Measurements from ENCODE around the gene TOLLIP.
"Not testable (repeated sequence)": the region's sequence is repeated elsewhere in the genome, so short reads cannot be mapped to it uniquely, and the experiment has no call there.

DNA sequence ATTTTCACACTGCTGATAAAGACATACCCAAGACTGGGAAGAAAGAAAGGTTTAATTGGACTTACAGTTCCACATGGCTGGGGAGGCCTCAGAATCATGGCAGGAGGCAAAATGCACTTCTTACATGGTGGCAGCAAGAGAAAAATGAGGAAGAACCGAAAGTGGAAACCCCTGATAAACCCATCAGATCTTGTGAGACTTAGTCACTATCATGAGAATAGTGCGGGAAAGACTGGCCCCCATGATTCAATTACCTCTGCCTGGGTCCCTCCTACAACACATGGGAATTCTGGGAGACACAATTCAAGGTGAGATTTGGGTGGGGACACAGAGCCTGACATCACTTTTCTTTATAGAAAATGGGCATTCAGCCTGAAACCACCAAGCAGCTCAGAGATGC, 42.5 kb downstream of the TOLLIP start:
- TF ChIP-seq, protein P1, sequence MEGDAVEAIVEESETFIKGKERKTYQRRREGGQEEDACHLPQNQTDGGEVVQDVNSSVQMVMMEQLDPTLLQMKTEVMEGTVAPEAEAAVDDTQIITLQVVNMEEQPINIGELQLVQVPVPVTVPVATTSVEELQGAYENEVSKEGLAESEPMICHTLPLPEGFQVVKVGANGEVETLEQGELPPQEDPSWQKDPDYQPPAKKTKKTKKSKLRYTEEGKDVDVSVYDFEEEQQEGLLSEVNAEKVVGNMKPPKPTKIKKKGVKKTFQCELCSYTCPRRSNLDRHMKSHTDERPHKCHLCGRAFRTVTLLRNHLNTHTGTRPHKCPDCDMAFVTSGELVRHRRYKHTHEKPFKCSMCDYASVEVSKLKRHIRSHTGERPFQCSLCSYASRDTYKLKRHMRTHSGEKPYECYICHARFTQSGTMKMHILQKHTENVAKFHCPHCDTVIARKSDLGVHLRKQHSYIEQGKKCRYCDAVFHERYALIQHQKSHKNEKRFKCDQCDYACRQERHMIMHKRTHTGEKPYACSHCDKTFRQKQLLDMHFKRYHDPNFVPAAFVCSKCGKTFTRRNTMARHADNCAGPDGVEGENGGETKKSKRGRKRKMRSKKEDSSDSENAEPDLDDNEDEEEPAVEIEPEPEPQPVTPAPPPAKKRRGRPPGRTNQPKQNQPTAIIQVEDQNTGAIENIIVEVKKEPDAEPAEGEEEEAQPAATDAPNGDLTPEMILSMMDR (IDR thresholded peaks at IDR 0.05; ENCODE audit: low read depth, low read length), result not testable (repeated sequence)
- TF ChIP-seq POLR2A (IDR thresholded peaks at IDR 0.05; ENCODE audit: extremely low read depth, insufficient read length), result not testable (repeated sequence)
